ENCODE measurements around the gene CACNG3. TPM values are rescaled to one million over a fixed set of nuclear protein-coding genes. Genes with fewer than 3 reads are reported as not detected.
"Not testable (repeated sequence)": the region's sequence is repeated elsewhere in the genome, so short reads cannot be mapped to it uniquely, and the experiment has no call there.

The CACNG3 gene
- total RNA-seq, 1 donor from 2014 or later, result not detected

- intact Hi-C loops (cut with micrococcal nuclease), result no loop called here
Observed at GRCh38 chr16:24275413-24275812, 19.3 kb downstream of the CACNG3 start.

GRCh38 chr16:24279982-24280515 is 23.9 kb downstream of the CACNG3 start:
- intact Hi-C loops (cut with micrococcal nuclease), result no loop called here

- intact Hi-C loops (cut with micrococcal nuclease), result no loop called here
Observed at GRCh38 chr16:24281466-24281865, 25.3 kb downstream of the CACNG3 start.

- intact Hi-C loops (cut with micrococcal nuclease), result no loop called here
Observed at GRCh38 chr16:24282141-24282540, 26.0 kb downstream of the CACNG3 start.

- intact Hi-C loops (cut with micrococcal nuclease), result no loop called here
Observed at GRCh38 chr16:24286741-24287405, 30.7 kb downstream of the CACNG3 start.

- intact Hi-C loops (cut with micrococcal nuclease), result no loop called here
Observed at GRCh38 chr16:24288516-24288915, 32.4 kb downstream of the CACNG3 start.

GRCh38 chr16:24289166-24289700 is 33.1 kb downstream of the CACNG3 start:
- intact Hi-C loops (cut with micrococcal nuclease), result no loop called here

GRCh38 chr16:24291932-24292331 is 35.8 kb downstream of the CACNG3 start:
- intact Hi-C loops (cut with micrococcal nuclease), result no loop called here

- intact Hi-C loops (cut with micrococcal nuclease), result no loop called here
Observed at GRCh38 chr16:24294131-24294530, 38.0 kb downstream of the CACNG3 start.

- intact Hi-C loops (cut with micrococcal nuclease), result no loop called here
Observed at GRCh38 chr16:24297375-24297774, 41.2 kb downstream of the CACNG3 start.

- intact Hi-C loops (cut with micrococcal nuclease), result no loop called here
Observed at GRCh38 chr16:24298548-24299167, 42.5 kb downstream of the CACNG3 start.

GRCh38 chr16:24300750-24301149 is 44.6 kb downstream of the CACNG3 start:
- intact Hi-C loops (cut with micrococcal nuclease), result not testable (repeated sequence)

- intact Hi-C loops (cut with micrococcal nuclease), result no loop called here
Observed at GRCh38 chr16:24302636-24303035, 46.5 kb downstream of the CACNG3 start.

GRCh38 chr16:24308200-24308599 is 52.1 kb downstream of the CACNG3 start:
- intact Hi-C loops (cut with micrococcal nuclease), result no loop called here

- intact Hi-C loops (cut with micrococcal nuclease), result no loop called here
Observed at GRCh38 chr16:24309258-24310142, 53.4 kb downstream of the CACNG3 start.

- intact Hi-C loops (cut with micrococcal nuclease), result no loop called here
Observed at GRCh38 chr16:24315343-24315742, 59.2 kb downstream of the CACNG3 start.

- intact Hi-C loops (cut with micrococcal nuclease), result no loop called here
Observed at GRCh38 chr16:24318680-24319079, 62.5 kb downstream of the CACNG3 start.

GRCh38 chr16:24319126-24319814 is 63.1 kb downstream of the CACNG3 start:
- intact Hi-C loops (cut with micrococcal nuclease), result no loop called here

- intact Hi-C loops (cut with micrococcal nuclease), result no loop called here
Observed at GRCh38 chr16:24322106-24322505, 66.0 kb downstream of the CACNG3 start.

GRCh38 chr16:24324421-24324820 is 68.3 kb downstream of the CACNG3 start:
- intact Hi-C loops (cut with micrococcal nuclease), result no loop called here

- intact Hi-C loops (cut with micrococcal nuclease), result no loop called here
Observed at GRCh38 chr16:24328835-24329452, 72.8 kb downstream of the CACNG3 start.

All from T-helper 2 cell treated with Interferon-gamma antibody and Interleukin-4, amounts not matched to agents 100 ng/mL and 5 ng/mL, for 36 hours (primary cell).